ENCODE data around the gene CA7.

- TF ChIP-seq, protein P1, sequence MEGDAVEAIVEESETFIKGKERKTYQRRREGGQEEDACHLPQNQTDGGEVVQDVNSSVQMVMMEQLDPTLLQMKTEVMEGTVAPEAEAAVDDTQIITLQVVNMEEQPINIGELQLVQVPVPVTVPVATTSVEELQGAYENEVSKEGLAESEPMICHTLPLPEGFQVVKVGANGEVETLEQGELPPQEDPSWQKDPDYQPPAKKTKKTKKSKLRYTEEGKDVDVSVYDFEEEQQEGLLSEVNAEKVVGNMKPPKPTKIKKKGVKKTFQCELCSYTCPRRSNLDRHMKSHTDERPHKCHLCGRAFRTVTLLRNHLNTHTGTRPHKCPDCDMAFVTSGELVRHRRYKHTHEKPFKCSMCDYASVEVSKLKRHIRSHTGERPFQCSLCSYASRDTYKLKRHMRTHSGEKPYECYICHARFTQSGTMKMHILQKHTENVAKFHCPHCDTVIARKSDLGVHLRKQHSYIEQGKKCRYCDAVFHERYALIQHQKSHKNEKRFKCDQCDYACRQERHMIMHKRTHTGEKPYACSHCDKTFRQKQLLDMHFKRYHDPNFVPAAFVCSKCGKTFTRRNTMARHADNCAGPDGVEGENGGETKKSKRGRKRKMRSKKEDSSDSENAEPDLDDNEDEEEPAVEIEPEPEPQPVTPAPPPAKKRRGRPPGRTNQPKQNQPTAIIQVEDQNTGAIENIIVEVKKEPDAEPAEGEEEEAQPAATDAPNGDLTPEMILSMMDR (IDR thresholded peaks at IDR 0.05 in 8 of 11, conservative IDR thresholded peaks at IDR 0.05 in 3 of 11) = no peak
- no peak for TF ChIP-seq POLR2A (IDR thresholded peaks at IDR 0.05)
Measured at GRCh38 chr16:66885491-66885890, 41.3 kb downstream of the CA7 start.
